HepG2 (cell line): ENCODE measurements around the gene TEX35. TPM values are rescaled to one million over a fixed set of nuclear protein-coding genes. Genes with fewer than 3 reads are reported as not detected.

Source experiments
- ATAC-seq: fragments of 200-7000 bp; cut with Tn5 transposase; 3 replicates; pipeline ENCODE4 v1.9.1; 2020; ENCODE audit warnings: mild to moderate bottlenecking, moderate library complexity
- BruUV-seq: library from RNA; stranded (reverse); fragments of 400-500 nt; replicated peaks from 2 replicates; lab custom pipeline; 2021; lab: Mats Ljungman, UMichigan
- CTCF ChIA-PET: fragments of 300-600 bp; formaldehyde crosslinking; extraction: SDS; loops from one replicate; lab custom pipeline; 2021; ENCODE audit warnings: low total read pairs, inconsistent platforms, low intra/inter-chr PET ratio; lab: Yijun Ruan, JAX
- POLR2A ChIA-PET: fragments of 350-600 bp; sonication (Branson Sonifier 250); formaldehyde crosslinking; loops from one replicate; lab custom pipeline; 2020; ENCODE audit warnings: antibody characterized with exemption, inconsistent platforms; lab: Yijun Ruan, JAX
- DNase-seq: peaks from one replicate; pipeline ENCODE4 v3.0.0-alpha.2; 2015; ENCODE audit warnings: low spot score
- FAIRE-seq: peaks from 3 replicates; lab custom pipeline; 2011; peaks lifted over from hg19 to GRCh38; lab: Jason Lieb, UNC
- H2AFZ ChIP-seq: one replicate; pipeline ENCODE4 v1.6.1; 2011; ENCODE audit warnings: low read length, inconsistent platforms
- H3K27ac ChIP-seq: fragments of 300-600 bp; 3 replicates; pipeline ENCODE4 v1.8.0; 2011; ENCODE audit warnings: mixed run types, mild to moderate bottlenecking, mixed read lengths, low read length, inconsistent platforms; ENCODE audit not compliant: insufficient read depth; ENCODE audit errors: extremely low read length
- H3K27me3 ChIP-seq, 2 experiments: fragments of 200-600 bp in 1 of 2; 2 replicates in 1 of 2; 3 replicates in 1 of 2; pipeline versions ENCODE4 v1.6.0 to v1.8.0; 2011; ENCODE audit warnings: low read length in 2 of 2, mild to moderate bottlenecking in 2 of 2, moderate library complexity in 2 of 2, inconsistent platforms in 1 of 2; ENCODE audit not compliant: insufficient read depth in 2 of 2, control insufficient read depth in 1 of 2
- H3K36me3 ChIP-seq, 2 experiments: fragments of 200-600 bp in 1 of 2; replicated peaks in 1 of 2; 2 replicates in 1 of 2; 3 replicates in 1 of 2; pipeline versions ENCODE4 v1.5.1 to v1.8.0; 2011; ENCODE audit warnings: low read length in 2 of 2, inconsistent platforms in 1 of 2; ENCODE audit not compliant: insufficient read depth in 2 of 2, control insufficient read depth in 1 of 2
- H3K4me1 ChIP-seq: 2 replicates; pipeline ENCODE4 v1.5.1; 2012; ENCODE audit warnings: low read length, inconsistent platforms; ENCODE audit not compliant: insufficient read depth
- H3K4me2 ChIP-seq: 2 replicates; pipeline ENCODE4 v1.6.0; 2011; ENCODE audit warnings: low read depth, low read length, inconsistent platforms
- H3K4me3 ChIP-seq, 3 experiments: fragments of 200-600 bp in 1 of 3; sonication (generic), shearing (Covaris generic) in 1 of 3; replicated peaks in 1 of 3; 2 replicates each; pipeline ENCODE4 v1.5.1; 2011 to 2016; ENCODE audit warnings: low read length in 3 of 3, inconsistent platforms in 2 of 3, low read depth in 2 of 3, mild to moderate bottlenecking in 2 of 3, control low read depth in 1 of 3, mixed read lengths in 1 of 3; ENCODE audit not compliant: insufficient read depth in 1 of 3
- H3K79me2 ChIP-seq: one replicate; pipeline ENCODE4 v1.6.1; 2011; ENCODE audit warnings: low read length, inconsistent platforms; ENCODE audit not compliant: insufficient read depth
- H3K9ac ChIP-seq: 2 replicates; pipeline ENCODE4 v1.6.0; 2011; ENCODE audit warnings: mild to moderate bottlenecking, low read depth, low read length, inconsistent platforms; ENCODE audit not compliant: insufficient read depth
- H3K9me3 ChIP-seq: 2 replicates; pipeline ENCODE4 v1.5.1; 2012; ENCODE audit warnings: mild to moderate bottlenecking, low read length
- H4K20me1 ChIP-seq: 2 replicates; pipeline ENCODE4 v1.6.0; 2011; ENCODE audit warnings: inconsistent platforms, mild to moderate bottlenecking, low read length, moderate library complexity; ENCODE audit not compliant: insufficient read depth
- CHD4 ChIP-seq: fragments of 200-600 bp; sonication (generic); IDR thresholded peaks from 2 replicates; pipeline ENCODE4 v1.7.0; 2017; ENCODE audit warnings: mild to moderate bottlenecking, low read length, borderline replicate concordance
- GATAD2A ChIP-seq: IDR thresholded peaks from 2 replicates; pipeline ENCODE4 v1.6.1; 2016
- KAT8 ChIP-seq: IDR thresholded peaks from 2 replicates; pipeline ENCODE4 v1.6.1; 2016; ENCODE audit warnings: missing genetic modification reagents, missing compliant biosample characterization
- THAP7 ChIP-seq: sonication (generic); formaldehyde crosslinking; IDR thresholded peaks from 2 replicates; pipeline ENCODE4 v1.8.1; 2023; ENCODE audit warnings: mild to moderate bottlenecking, missing genetic modification reagents
- UBTF ChIP-seq: sonication (generic); formaldehyde crosslinking; IDR thresholded peaks from 2 replicates; pipeline ENCODE4 v1.4.0; 2020; ENCODE audit warnings: mild to moderate bottlenecking, missing genetic modification reagents
- ZKSCAN8 ChIP-seq: IDR thresholded peaks from 2 replicates; pipeline ENCODE4 v1.6.1; 2016; ENCODE audit warnings: borderline replicate concordance, missing genetic modification reagents, missing compliant biosample characterization
- ZNF569 ChIP-seq: sonication (generic); formaldehyde crosslinking; IDR thresholded peaks from 2 replicates; pipeline ENCODE4 v1.5.0; 2020; ENCODE audit warnings: mild to moderate bottlenecking, missing genetic modification reagents, moderate library complexity, borderline replicate concordance
- ZNF609 ChIP-seq: sonication (generic); formaldehyde crosslinking; IDR thresholded peaks from 2 replicates; pipeline ENCODE4 v1.4.0; 2020; ENCODE audit warnings: mild to moderate bottlenecking, missing genetic modification reagents, borderline replicate concordance
- WGBS: methylation state at CpG from one replicate; pipeline ENCODE4 v1.1.6; 2017; ENCODE audit warnings: low lambda C conversion rate; 5-methylcytosine and 5-hydroxymethylcytosine counted together
- in situ Hi-C: cut with HindIII; loops from 2 replicates; pipeline ENCODE4 v1.10.0; 2017; ENCODE audit warnings: low pct_unique_long_range_greater_than_20kb; ENCODE audit not compliant: extremely low pct_ligation_motif_present
- intact Hi-C: fragments of 100-400 bp; cut with micrococcal nuclease; formaldehyde crosslinking; loops from one replicate; pipeline ENCODE4 v1.10.0; 2022; ENCODE audit not compliant: unreplicated experiment
- polyA plus RNA-seq, 8 experiments: library from polyadenylated mRNA; depleted of rRNA in 3 of 8; stranded (reverse) in 7 of 8; unstranded in 1 of 8; fragments of >200 nt; fragmentation: Illumina TruSeq in 4 of 8; extraction: Trizol in 4 of 8; gene quantifications; 2 replicates each; pipeline versions ENCODE4 v1.2.1 to v1.2.3, GENCODE V29; 2011 to 2016; ENCODE audit warnings: low read depth in 4 of 8, missing spikeins in 1 of 8, mixed read lengths in 1 of 8; ENCODE audit not compliant: insufficient read depth in 1 of 8
- total RNA-seq, 5 experiments: library from RNA; depleted of rRNA; stranded (reverse); fragments of >200 nt; fragmentation: Illumina TruSeq; extraction: Trizol; gene quantifications; 2 replicates each; pipeline ENCODE4 v1.2.3, GENCODE V29; 2016; ENCODE audit warnings: low read depth in 1 of 5

TEX35 gene
- total and polyA plus RNA-seq, 2 of the 13 experiments (the other 11 are each of a cell fraction or from before 2014, with no cell fraction given): not detected

- TF ChIP-seq UBTF (CRISPR knock-in tag) (no peak), ZNF569 (CRISPR knock-in tag) (no peak)
Observed at GRCh38 chr1:178537382-178538090, 24.6 kb downstream of the TEX35 start (continued).

- ATAC-seq (peak; percentile 5; the same call in 1 of the 3 replicates), DNase-seq (no peak), FAIRE-seq (peak; percentile 15)
- Histone ChIP-seq H3K27ac (no peak overlapping the region), H3K27me3 (no peaks in the 10 kb centered on the region; a peak in 1 of 5 replicates), H3K79me2 (peaks cover 4% of the 10 kb centered on the region), H2AFZ (peak overlapping the region; percentile 88), H3K4me2 (peak overlapping the region; percentile 89), H3K9ac (0 out of 2 replicates have a peak overlapping the region, but pooled peaks have one; percentile 25), H3K36me3 (no peaks in the 10 kb centered on the region), H3K4me1 (peaks cover 52% of the 10 kb centered on the region), H4K20me1 (no peaks in the 10 kb centered on the region), H3K9me3 (no peaks in the 10 kb centered on the region), H3K4me3 (peak overlapping the region; percentile 32 to 67 (median 53))
- POLR2A ChIA-PET: interaction anchor here (1.0 to 1.2 kb wide), 2 partner anchors 187 to 188 kb away, joined by 3 to 8 read pairs; partner anchors contain the start of gene RALGPS2
- CTCF ChIA-PET: no interaction called here
- 18% methylated on average over 8 of the region's 9 CpGs for WGBS
- intact Hi-C loops (loop anchor here (10.0 kb wide), 1 partner anchor 246 kb away; no protein-coding TSS in a partner anchor), in situ Hi-C loops (no loop called here)
- BruUV-seq: no TSS peak
- TF ChIP-seq ZKSCAN8 (no peak), ZNF609 (0 out of 2 replicates have a peak, but pooled peaks have one; percentile 25), KAT8 (CRISPR knock-in tag) (0 out of 2 replicates have a peak, but pooled peaks have one; percentile 26), UBTF (CRISPR knock-in tag) (0 out of 2 replicates have a peak, but pooled peaks have one; percentile 17), THAP7 (0 out of 2 replicates have a peak, but pooled peaks have one; percentile 42), CHD4 (no peak), GATAD2A (CRISPR knock-in tag) (0 out of 2 replicates have a peak, but pooled peaks have one; percentile 18)
Observed at GRCh38 chr1:178538192-178538916, 25.4 kb downstream of the TEX35 start.
